Stimulated activated CD8-positive, alpha-beta memory T cell treated with anti-CD3 and anti-CD28 coated beads, Interleukin-4, amount 100 ng/mL, for 4 hours (primary cell): ENCODE results near the gene MACF1.

ENCODE experiments used
- DNase-seq, 2 donors: peaks; one replicate each; pipeline ENCODE4 v3.0.0-alpha.2; 2020; ENCODE audit warnings: low read depth in 2 of 2, low spot score in 1 of 2

MACF1 gene

DNA sequence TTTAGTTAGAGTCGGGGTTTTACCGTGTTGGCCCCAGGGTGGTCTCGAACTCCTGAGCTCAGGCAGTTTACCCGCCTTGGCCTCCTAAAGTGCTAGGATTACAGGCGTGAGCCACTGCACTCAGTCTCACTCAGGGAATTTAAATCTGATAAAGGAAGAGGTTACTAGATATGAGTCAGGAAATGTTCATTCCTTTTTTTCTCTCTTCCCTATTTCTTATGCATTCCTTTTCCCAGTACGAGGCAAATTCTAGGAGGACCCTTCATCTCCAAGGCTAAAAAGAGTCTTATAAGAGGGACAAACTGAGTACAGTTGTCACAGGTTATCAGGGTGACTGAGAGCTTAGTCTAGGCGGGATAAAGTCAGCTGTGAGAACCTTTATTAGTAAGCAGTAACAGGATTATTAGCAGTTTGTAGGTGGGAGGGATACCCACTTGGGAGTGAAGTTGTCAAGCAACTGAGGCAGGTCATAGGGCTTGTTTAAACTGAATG, 9.1 kb downstream of the MACF1 start:
- DNase-seq = no peak

GRCh38 chr1:39214021-39214713, 9.7 kb downstream of the MACF1 start:
- no peak for DNase-seq

GRCh38 chr1:39214714-39214997, 10.2 kb downstream of the MACF1 start:
- no peak for DNase-seq

GRCh38 chr1:39214998-39215873, 10.7 kb downstream of the MACF1 start:
- peak in 1 of 2 donors; percentile 42 for DNase-seq

DNA sequence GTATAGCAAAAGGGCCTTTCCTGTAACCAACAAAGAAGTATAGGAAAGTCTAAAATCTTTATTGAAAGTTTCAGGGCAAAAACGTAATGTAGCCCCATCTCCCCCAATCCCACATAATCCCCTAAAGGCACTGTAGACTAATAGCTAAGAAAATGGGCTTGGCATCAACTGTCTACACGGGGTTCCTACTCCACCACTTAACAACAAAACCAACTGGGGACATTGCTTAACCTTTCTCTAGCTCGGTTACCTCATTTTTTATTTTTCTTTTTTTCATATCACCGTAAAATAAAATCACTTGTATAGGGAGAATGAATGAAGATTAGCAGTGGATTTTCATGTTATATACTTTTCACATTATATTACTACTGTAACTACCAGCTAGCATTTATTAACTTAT, 12.3 kb downstream of the MACF1 start:
- DNase-seq = no peak

DNA sequence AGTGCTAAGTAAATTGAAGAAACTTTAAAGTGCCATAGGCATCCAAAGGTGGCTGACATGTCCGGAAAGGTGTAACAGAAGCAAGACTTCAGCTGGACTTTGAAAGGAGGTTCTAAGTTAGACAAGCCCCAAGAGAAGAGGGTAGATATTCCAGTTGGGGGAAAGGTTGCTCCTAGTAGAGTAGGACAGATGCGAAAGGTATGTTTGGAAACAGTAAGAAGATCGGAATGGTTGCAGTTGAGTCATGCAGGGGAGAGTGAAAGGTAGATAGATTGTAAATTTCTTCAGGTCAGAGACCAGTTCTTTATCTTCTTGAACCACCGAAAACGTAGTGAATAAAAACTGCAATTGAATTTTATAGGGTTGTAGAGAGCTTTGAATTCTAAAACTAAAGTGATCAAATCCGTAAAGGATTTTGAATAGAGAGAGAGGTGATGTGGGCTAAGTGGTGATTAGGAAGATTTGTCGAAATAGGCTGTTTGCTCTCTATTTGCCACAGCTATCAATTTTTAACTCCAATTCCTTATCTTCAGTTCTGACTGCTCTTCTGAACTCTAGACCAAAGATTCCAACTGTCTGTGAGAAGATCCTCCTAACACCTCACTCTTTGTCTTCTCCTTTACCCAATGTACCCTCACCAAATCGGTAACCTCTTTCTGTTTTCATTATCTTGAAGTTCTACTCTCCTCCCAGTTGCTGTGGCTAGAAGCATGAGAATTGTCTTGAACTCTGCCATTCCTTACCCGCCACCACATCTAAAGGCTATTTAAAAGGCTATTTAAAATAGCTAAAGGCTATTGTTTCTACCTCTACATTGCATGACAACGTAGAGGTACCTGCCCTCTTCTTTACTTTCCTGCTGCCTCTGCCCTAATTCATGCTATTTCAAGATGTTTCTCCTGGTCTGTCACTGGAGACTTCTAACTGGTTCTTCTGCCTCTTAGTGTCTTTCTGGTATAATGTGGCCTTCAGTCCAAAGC, 16.7 kb downstream of the MACF1 start:
- no peak for DNase-seq

GRCh38 chr1:39224295-39224829, 19.9 kb downstream of the MACF1 start:
- DNase-seq = no peak

- DNase-seq = no peak
Measured at GRCh38 chr1:39226836-39227235, 22.3 kb downstream of the MACF1 start.

DNA sequence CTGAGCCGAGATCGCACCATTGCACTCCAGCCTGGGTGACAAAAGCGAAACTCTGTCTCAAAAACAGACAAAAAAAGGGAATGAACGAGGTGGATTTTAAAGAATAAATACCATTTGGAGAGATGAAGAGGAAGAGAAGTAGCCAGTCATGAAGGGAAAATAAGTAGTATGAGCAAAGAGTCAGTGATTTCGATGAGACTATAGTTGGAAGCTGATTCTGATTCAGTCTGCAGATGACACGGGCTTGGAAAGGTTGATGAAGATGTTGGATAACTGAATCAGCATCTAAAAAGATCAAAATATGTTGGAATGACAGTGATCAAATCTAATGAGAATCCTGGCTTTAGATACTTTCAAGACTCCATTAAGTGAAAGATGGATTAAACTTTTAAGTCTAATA, 23.8 kb downstream of the MACF1 start:
- no peak for DNase-seq

GRCh38 chr1:39229504-39229903, 25.0 kb downstream of the MACF1 start:
- no peak for DNase-seq

- peak in 1 of 2 donors; percentile 26 for DNase-seq
Measured at GRCh38 chr1:39230261-39231190, 26.0 kb downstream of the MACF1 start.

- no peak for DNase-seq
Measured at GRCh38 chr1:39236971-39237370, 32.5 kb downstream of the MACF1 start.

- no peak for DNase-seq
Measured at GRCh38 chr1:39238476-39238875, 34.0 kb downstream of the MACF1 start.

GRCh38 chr1:39239968-39240367, 35.5 kb downstream of the MACF1 start:
- DNase-seq = no peak

DNA sequence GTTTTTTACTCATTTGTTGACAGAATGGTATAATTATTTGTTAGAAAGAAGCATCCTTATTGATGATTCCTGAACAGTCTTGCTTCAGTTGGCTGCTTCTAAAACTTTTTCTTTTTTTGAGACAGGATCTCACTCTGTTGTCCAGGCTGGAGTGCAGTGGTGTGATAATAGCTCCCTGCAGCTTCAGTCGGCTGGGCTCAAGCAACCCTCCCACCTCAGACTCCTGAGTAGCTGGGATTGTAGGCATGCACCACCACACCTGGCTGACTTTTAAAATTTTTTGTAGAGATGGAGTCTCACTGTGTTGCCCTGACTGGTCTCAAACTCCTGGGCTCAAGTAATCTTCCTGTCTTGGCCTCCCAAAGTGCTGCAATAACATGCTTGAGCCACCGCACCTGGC, 38.8 kb downstream of the MACF1 start:
- DNase-seq = no peak

GRCh38 chr1:39250460-39251240, 46.2 kb downstream of the MACF1 start:
- no peak for DNase-seq

- no peak for DNase-seq
Measured at GRCh38 chr1:39255222-39255621, 50.7 kb downstream of the MACF1 start.

DNA sequence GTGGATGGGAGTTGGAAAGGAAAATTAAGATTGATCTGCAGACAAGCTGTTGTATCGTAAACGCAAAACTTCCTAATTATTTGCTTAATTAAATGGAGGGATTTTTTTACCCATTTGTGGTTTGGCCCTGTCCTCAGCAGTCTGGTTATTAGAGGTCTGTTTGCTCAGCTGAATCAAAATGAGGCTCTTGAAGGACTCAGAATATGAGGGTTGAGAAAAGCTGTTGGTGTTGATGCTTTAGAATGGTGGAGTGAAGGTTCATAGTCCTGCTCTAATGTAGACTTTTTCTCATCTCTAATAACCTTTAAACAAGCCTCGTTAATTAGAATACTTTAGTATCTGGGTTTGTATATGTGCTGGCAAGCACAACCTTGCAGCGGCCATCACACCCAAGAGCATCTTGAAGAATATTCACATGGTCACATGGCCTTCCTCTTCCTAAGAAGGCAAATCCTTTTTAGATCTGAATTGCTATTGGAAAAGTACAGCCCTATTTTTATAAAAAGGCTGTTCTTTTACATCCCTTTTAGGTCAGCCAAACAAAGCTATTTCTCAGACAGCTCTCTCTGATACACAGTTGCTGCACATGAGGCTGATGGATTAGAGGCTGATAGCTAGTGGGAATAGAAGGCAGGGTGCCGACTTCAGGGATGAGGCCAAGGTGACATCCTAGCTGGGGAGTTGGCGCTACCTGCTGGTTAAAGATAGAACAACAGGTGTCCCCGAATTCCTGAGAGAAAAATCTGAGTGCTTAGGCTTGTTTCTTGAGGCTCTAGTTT, 53.8 kb downstream of the MACF1 start:
- peak; percentile 18 to 45 for DNase-seq

- no peak for DNase-seq
Measured at GRCh38 chr1:39258925-39259244, 54.4 kb downstream of the MACF1 start.
